Epithelial cell of proximal tubule (primary cell): Measurements from ENCODE around the gene KCNT1. TPM values are rescaled to one million over a fixed set of nuclear protein-coding genes. Genes with fewer than 3 reads are reported as not detected.

Experiments used
- DNase-seq: peaks from one replicate; pipeline ENCODE4 v3.0.0-alpha.2; 2011; ENCODE audit warnings: low read depth
- H3K4me3 ChIP-seq: 2 replicates; pipeline ENCODE4 v1.5.1; 2011; ENCODE audit warnings: low read depth, mild to moderate bottlenecking, low read length
- CTCF ChIP-seq: conservative IDR thresholded peaks from 2 replicates; pipeline ENCODE4 v1.5.1; 2012; ENCODE audit warnings: low read depth, mild to moderate bottlenecking, low read length
- total RNA-seq: library from RNA; depleted of rRNA; stranded (reverse); fragments of >200 nt; gene quantifications from 2 replicates; pipeline ENCODE4 v1.2.3, GENCODE V29; 2015

The KCNT1 gene
- total RNA-seq, 1 donor from 2014 or later: not detected

- DNase-seq: no peak
- TF ChIP-seq CTCF: no peak
- H3K4me3 ChIP-seq: no peak overlapping the region
Observed at GRCh38 chr9:135764731-135765130, 62.7 kb downstream of the KCNT1 start.

GRCh38 chr9:135765416-135765815, 63.4 kb downstream of the KCNT1 start:
- DNase-seq: no peak
- TF ChIP-seq CTCF: no peak
- no peak overlapping the region for H3K4me3 ChIP-seq

- DNase-seq: no peak
- no peak for TF ChIP-seq CTCF
- no peak overlapping the region for H3K4me3 ChIP-seq
Observed at GRCh38 chr9:135766251-135766650, 64.3 kb downstream of the KCNT1 start.

GRCh38 chr9:135766707-135767106, 64.7 kb downstream of the KCNT1 start:
- TF ChIP-seq CTCF: no peak
- no peak overlapping the region for H3K4me3 ChIP-seq
- DNase-seq: no peak

GRCh38 chr9:135768516-135769218, 66.7 kb downstream of the KCNT1 start:
- no peak for TF ChIP-seq CTCF
- no peak for DNase-seq
- H3K4me3 ChIP-seq: no peak overlapping the region

GRCh38 chr9:135769489-135770202, 67.7 kb downstream of the KCNT1 start:
- TF ChIP-seq CTCF: no peak
- no peak for DNase-seq
- H3K4me3 ChIP-seq: no peak overlapping the region

- no peak overlapping the region for H3K4me3 ChIP-seq
- no peak for TF ChIP-seq CTCF
- DNase-seq: no peak
Observed at GRCh38 chr9:135770203-135770535, 68.2 kb downstream of the KCNT1 start.
